SU-DHL-6 (cell line): ENCODE data around the gene CAMKK2.

Experiments
- EZH2phosphoT487 ChIP-seq: fragments of 200-600 bp; sonication (generic), shearing (Covaris generic); conservative IDR thresholded peaks from 2 replicates; pipeline ENCODE4 v1.6.1; 2018; ENCODE audit warnings: mild to moderate bottlenecking, antibody characterized with exemption, low read length, moderate library complexity, mixed read lengths
- TF ChIP-seq, protein P1 (sequence below): fragments of 200-600 bp; sonication (generic); IDR thresholded peaks from one replicate; pipeline ENCODE4 v1.5.1; 2017; ENCODE audit warnings: antibody characterized with exemption, mild to moderate bottlenecking, low read length, moderate library complexity; ENCODE audit not compliant: insufficient read depth, poor library complexity, severe bottlenecking

DNA sequence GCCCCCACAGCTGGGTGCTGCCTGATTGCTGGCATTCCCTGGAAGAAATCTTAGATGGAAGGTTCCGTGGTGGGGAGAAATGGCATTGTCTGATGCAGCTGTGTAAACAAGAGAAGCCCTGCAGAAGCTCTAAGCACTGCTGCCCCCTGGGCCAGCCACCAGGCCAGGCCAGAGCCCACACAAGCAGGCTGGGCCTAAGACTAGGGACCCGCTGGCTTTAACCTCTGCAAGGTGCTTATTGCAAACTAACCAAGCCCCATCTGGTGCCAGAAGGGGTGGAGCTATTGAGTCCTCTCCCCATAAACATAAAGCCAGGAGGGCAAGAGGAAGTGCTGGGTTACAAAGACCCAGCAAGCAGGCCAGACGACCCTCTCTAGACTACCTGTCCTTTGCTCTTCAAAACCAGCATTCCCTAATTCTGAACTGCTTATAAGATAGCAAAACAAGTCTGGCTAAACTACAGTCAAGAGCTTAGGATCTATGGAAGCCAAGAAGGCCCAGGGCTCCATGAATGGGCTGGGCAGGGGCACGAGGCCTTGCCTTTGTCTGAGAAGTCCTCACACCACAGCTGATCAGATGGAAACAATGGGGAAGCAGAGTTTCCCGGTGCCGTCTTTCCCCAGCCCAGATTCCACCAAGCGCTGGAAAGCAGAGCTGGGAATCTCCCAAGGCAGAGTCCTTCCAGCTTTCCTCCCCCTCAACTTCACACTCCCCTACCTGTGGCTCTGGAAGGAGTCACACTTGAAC lies 57.7 kb downstream of the CAMKK2 start:
- TF ChIP-seq, protein P1, sequence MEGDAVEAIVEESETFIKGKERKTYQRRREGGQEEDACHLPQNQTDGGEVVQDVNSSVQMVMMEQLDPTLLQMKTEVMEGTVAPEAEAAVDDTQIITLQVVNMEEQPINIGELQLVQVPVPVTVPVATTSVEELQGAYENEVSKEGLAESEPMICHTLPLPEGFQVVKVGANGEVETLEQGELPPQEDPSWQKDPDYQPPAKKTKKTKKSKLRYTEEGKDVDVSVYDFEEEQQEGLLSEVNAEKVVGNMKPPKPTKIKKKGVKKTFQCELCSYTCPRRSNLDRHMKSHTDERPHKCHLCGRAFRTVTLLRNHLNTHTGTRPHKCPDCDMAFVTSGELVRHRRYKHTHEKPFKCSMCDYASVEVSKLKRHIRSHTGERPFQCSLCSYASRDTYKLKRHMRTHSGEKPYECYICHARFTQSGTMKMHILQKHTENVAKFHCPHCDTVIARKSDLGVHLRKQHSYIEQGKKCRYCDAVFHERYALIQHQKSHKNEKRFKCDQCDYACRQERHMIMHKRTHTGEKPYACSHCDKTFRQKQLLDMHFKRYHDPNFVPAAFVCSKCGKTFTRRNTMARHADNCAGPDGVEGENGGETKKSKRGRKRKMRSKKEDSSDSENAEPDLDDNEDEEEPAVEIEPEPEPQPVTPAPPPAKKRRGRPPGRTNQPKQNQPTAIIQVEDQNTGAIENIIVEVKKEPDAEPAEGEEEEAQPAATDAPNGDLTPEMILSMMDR = no peak
- no peak for TF ChIP-seq EZH2phosphoT487
